Ureter (tissue), 1 donor: ENCODE measurements around the gene GRIN2C. TPM values are rescaled to one million over a fixed set of nuclear protein-coding genes. Genes with fewer than 3 reads are reported as not detected.

ENCODE experiments used
- DNase-seq: peaks from one replicate; pipeline ENCODE4 v3.0.0-alpha.2; 2020; ENCODE audit warnings: low spot score
- total RNA-seq: library from RNA; stranded (reverse); gene quantifications from one replicate; pipeline ENCODE4 v1.2.4, GENCODE V29; 2023
- donor health status: DM: yes; HTN: yes; CAD: no.

The GRIN2C gene
- total RNA-seq, 1 donor from 2014 or later = 0.23 TPM

DNA sequence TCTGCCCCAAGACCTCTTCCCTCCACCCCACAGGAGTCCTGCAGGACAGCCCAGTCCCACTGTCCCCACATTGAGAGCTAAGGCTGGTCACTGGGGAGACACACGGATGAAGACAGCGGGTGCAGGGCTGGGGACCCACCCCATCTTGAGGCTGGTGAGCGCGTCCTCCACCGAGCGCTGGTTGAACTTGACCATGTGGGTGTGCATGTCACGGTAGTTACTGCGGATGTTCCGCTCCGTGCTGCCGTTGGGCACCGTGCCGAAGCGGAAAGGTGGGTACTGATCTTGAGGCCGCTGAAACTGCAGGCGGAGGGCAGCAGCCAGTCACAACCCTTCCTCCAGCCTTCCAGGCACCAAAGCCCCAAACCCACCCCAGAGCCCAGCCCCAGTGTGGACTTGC lies 13.1 kb downstream of the GRIN2C start:
- no peak for DNase-seq

DNA sequence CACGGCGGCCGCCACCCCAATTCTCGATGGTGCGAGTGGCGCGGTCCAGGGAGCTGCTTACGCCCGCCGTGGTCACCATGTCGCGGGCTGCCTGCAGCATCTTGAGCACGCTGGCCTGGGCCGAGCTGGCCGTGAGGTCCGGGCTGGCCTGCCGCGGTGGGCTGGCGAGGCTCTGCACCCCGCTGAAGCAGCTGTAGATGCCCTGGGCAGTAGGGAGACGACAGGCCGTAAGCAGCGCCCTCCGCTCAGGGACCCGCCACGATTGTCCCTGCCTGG lies 16.4 kb downstream of the GRIN2C start:
- no peak for DNase-seq

DNA sequence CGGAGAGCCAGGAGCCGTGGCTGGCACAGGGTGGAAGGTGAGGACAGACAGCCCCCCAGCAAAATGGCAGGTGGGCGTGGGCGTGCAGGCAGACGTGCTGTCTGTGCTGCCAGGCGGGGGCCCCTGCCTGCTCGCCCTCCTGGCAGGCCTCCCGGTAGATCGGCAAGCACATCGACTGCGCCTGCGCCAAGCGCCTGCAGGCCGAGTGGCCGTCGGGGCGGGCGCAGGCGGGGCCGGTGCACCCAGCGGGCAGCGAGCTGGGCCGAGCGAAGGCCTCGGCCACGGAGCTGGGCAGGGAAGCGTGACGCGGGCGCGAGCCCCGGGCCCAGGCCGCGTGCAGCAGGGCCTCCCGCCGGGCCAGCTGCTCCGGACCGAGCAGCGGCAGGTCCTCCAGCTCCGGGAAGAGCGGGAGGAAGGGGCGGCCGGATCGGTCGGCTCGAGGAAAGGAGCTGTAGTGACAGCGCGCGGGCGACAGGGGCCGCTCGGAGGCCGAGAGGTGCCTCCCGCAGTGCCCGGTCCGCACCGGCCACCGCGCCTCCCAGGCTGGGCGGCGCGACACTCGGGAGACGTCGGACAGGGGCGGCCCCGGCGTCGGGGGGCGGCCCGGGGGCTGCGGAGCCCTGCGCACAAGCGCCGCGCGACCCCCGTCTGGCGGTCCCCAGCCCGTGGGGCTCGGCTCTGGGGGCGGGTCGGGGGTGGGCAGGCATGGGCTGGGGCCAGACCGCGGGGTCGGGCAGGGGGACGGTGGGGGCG lies 16.9 kb downstream of the GRIN2C start:
- no peak for DNase-seq

DNA sequence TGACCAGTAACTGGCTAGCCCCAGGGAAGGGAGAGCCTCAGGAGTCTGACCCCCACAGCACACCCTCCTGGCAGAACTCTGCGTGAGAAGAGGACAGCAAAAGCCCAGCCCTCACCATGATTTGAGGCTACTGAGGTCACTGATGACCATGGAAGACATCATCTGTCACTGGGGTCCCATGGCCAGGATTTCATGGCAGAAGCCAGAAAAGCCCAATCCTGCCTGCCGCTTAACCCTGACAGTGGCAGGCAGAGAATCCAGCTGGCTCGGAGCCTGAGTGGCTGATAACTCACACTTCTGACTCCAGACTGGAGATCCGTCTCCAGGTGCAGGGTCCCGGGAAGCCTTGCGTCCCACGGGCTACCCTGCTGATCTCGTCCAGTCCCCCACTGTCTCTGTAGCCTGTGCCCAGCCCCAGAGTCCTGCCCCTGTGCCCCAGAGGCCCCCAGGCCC lies 17.5 kb downstream of the GRIN2C start:
- DNase-seq = no peak

DNA sequence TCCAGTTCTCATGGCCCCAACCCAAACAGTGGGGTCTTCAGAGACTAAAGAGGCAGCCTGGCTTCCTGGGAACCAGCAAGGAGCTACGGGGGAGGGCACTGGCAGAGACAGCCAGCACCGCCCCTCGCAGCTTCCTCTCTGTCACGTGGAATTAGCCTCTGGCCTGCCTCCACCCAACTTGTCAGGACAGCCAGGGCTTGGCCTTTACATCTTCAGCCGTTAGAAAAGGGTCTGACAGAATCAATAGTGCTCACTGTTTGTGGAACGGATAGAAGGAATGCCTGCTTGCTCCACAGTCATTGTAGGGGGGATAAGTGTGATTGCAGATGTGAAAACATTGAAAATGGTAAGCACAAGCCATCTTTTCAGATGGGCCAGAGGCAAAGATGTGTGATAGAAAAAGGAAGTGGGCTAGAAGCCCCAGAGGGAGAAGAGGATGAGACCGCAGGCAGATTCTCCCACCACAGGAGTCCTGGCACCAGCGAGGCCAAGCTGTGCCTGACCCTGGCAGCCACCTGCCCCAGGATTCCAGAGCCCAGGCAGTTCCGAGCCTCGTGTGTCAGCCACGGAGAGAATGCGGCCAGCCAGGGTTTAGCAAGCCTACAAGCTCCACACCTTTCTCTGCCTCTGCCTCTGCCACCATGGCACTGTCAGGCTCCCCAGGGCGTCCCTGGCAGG lies 18.6 kb downstream of the GRIN2C start:
- DNase-seq = peak; percentile 65

DNA sequence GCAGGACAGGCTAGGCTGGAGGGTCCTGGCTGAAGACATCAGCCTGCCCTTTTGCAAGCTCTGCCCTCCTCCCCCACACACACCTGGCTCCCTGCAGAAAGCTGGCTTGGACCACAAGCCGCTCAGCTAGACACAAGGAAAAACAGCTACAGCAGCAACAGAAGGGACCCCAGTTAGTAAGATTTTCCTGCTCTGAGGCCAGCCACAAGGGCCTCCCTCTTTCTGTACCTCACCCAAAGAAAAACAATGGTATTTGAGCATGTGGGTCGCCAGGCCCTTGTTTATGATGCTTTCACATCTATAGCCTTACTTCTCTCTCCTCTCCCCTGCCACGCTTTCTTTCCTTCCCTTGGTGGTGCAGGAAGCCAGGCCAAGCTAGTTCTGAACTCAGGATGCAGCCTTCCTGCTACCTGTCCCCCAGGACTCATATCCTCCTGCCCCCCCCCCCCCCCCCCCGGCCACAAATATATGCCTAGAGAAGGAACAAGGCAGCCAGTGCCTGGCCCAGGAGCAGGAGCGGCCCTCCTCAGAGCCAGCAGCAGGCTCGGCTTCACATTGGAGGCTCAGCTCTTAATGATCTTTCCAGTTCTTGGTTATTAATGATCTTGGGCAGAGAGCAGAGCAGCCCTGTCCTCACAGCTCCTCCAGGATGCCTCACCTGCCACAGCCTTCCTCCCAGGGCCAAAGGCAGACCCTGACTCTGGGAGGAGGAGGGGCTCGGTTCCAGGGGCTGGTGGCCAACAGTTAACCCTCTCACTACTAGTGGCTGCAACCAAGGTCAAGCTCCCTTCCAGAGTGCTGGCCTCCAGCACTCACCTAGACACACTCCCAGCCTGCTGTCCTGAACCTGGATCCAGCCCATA lies 19.5 kb downstream of the GRIN2C start:
- no peak for DNase-seq

DNA sequence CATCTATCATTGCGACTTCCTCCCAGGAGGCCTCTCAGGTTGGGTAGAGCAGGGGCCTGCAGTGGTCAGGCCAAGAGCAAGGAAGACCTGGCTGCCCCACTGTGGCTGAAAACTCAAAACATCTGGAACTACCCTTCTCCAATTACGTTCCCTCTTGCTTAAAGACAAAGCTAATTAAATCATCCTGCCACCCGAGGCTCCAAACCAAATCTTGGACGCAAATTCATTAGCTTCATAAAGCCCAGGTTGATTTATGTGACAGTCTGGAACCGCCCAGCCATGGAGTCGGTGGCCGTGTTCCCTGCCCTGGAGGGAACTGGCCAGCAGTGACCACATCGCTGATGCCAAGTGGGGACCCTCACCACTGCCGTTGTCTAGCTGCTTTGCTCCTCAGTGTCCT lies 21.4 kb downstream of the GRIN2C start:
- no peak for DNase-seq

DNA sequence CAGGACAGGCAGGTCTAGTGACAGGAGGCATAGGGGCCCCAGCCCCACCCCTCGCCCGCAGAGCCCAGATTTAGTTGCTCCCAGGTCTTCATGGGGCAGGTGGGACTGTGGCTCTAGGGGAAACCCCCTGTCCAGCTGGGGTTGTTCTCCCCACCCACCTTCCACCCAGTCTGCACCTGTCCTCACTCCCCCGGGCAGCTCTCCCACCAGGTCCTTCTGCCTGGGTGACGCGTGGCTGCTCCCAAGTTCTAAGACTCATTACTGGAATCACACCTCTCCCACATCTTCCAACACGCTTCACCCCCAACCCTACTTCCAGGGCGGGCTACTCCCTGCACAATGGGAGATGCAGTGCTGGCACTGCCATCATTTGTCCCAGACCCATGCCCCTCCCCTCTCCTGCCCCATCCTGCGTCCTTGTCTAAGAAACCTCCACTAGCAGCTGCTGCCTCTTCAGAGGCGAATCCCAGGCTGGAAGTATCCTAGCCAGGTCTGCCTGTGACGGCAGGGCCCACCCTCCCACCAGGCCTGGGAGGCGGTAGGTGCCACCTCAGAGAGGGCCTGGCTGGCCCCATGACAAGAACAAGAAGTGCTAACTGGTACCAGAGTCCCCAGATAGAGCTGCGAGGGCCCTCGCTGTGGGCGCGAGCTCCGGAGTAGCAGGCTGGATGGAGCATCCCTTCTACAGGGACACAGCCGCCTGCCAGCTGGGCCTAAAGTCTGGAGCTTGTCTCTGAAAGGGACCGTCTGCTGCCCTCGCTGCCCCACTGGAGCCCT lies 22.8 kb downstream of the GRIN2C start:
- DNase-seq = no peak

DNA sequence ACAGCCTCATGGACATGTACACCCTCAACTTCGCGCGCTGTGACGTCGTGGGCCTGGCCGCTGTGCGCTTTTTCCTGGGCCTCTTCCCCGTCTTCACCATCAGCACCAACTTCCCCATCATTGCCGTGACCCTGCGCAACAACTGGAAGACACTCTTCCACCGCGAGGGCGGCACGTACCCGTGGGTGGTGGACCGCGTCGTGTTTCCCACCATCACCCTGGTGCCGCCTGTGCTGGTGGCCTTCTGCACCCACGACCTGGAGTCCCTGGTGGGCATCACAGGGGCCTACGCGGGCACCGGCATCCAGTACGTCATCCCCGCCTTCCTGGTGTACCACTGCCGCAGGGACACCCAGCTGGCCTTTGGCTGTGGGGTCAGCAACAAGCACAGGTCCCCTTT lies 23.5 kb downstream of the GRIN2C start:
- DNase-seq = no peak

DNA sequence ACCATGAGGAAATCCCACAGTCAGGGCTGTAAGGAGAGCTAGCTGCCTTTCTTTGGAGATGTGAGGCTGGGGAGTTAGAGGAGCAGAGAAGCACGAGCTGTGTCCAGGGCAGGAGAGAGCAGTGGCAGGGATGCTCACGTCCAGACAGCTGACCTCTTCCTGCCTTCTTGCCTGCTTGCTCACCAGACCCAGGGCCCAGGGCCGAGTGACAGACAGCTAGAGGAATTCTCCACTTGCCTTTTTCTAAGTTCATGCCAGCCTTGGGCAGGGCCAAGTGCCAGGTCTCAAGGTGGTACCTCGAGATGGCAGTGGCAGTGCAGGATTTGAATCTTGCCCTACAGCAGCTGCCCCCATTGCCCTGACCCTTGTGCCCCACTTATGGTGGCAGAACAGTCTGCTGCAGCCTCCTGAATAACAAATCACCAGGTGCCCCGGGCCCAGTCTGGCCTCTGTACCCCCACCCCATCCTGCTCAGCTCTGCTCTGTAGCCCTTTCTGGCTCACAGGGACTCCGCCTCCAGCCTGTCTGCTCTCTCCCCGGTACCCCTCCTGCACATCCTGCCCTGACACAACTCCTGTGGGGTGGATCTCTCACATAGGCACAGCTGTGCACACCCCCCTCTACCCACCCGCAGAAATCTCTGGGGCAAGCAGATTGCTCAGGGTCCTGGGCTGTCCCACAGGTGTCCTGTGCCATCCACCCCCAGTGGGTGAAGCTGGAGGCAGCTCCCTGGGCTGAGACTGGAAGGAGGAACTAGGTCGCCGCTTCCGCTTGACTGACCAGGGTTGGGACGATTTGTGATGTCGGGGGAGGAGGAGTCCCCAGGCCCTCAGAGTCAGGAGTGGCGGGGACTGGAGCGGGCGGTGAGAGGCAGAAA lies 25.9 kb downstream of the GRIN2C start:
- DNase-seq = no peak

DNA sequence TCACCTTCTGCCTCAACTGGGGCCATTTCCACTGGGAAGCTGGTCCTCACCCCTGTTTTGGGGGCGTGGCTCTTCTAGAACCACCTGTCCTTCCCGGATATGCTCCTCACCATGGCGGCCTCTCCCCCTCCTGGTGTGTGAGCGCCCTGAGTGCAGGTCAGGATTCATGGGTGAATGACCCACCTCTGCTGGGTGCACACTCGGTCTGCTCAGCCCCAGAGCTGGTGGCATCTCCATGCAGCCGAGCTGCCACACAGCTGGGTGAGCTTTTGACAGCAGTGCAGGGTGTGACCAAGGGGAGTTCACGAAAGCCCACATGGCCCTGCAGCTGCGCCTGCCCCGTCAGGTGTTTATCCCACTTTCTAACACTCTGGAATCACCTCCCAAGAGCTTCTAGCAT lies 27.3 kb downstream of the GRIN2C start:
- no peak for DNase-seq

DNA sequence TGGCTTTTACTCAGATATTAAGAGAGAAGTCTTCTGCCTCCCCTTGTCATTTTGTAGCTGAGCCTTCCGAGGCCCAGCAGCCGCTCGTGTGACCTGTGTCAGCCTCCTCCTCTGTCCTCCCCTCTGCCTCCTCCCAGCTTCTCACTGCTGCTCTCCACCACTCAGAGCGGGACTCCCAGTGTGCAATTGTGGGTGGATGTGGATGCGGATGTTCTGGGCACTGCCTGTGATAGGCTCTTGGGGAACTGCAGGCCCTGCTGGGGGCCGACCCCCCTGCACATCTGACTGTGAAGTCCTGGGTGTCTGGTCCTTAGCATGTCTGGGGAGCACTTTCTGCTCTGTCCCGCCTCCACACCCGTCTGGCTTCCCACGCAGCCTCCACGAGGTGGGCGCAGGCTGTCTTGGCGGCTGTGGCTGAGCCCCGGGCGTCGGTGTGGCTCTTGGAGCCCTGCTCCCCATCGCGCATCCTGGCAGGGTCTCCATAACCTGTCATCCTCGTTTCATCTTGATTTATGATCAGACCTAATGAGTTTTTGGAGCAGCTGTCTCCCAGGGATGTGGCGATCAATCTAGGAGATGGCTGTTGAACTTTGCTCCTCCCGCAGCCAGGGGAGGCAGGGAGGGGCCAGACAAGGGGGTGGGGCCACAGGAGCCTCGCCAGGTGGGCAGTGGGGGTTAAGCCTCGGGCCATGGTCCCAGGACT lies 28.1 kb downstream of the GRIN2C start:
- DNase-seq = no peak

DNA sequence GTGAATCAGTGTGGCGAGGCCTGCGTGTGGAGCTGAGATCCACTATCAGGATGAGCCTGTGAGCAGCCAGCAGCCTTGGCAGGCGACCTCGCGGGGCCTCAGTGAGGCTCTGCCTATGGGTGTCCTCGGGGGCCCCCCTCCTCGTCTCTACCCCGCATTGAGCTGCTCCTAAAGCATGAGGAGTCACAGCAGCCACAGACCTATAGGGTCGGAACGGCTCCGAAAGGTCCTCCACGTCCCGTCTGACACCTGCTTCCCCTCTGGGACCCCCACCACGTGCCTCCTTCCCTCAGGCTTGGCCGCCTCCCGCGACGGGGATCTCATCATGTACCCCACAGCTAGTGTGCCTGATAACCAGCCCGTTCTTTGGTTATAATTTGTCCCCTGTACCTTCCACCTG lies 28.8 kb downstream of the GRIN2C start:
- DNase-seq = no peak

DNA sequence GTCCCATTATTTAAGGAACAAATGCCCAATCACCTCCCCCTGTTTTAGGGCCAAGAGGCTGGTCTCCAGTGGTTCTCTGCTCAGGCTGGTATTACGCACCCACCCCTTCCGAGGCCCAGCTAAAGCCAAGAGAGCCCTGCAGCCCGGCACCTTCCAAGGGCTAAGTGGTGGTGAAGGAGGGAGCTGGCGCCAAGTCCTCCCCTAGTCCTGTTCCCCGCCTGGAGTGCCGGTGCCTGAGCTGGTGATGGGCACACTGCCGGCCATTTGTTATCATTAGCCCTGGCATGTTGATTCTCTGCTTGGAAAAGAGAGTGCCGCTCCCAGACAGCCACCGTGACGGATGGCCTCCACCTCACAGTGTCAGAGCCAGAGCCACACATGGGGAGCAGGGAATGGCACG lies 31.9 kb downstream of the GRIN2C start:
- no peak for DNase-seq

DNA sequence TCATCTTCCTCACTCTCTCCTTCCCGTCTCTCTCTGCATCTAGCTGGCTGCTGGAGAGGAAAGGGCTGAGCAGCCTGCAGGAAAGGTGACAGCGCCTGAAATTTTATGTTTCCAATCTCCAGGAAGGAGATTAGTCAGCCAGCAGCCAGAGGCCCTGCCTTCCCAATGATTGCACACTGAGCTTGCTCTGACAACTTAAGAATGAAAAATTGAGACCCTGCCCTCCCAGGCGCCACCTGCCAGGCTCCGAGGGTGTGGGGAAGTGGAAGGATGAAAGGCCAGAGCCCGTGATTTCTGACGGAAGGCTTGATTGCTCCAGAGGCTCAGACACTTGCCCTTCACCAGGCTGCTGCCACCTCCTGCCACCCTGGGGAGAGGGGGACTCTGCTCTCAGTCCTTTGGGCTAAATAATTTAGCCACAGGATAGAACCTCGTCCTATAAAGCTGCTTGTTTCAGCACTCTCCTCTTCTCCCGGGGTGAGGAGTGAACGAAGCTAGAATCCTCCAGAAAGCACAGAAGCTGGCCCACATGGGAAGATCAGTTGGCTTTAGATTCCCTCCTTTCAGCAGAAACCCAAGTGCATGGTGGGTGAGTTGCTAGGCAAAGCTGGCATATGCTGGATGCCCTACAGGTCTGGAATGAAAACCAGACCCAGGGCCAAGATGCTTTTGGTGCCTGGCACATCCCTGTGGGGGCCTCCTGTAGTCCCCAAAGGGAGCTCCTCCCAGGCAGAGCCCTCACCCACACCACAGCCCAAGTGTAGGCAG lies 33.5 kb downstream of the GRIN2C start:
- DNase-seq = no peak

DNA sequence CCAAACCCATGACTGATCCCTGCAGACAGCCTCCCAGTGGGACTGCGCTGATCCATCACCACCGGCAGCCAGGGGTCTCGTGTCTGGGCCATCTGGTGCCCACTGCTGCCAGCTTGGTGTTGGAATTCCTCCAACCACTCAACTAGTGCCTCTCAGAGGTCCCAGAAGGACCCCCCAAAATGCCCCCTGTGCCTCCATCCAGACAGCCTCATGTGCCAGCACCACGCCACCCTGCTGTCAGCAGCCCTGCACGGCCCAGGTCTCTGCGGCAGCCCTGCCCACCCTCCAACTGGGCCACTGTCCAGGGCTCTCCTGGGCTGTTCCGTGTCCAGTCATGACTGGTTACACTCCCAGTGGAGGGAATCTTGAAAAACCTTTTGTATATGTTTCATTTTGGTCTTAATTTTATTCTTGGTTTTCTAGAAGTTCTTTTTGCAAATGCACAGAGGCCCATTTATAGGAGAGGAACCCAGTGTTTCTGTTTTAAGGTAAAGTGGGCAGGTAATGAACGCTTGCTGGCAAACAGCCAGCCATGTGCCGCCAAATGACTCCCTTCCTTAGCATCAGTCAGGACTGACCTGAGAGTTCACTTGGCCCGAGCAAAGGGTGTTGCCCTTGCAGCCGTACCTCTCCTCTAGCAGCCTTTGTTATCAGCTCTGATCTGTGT lies 34.6 kb downstream of the GRIN2C start:
- no peak for DNase-seq

DNA sequence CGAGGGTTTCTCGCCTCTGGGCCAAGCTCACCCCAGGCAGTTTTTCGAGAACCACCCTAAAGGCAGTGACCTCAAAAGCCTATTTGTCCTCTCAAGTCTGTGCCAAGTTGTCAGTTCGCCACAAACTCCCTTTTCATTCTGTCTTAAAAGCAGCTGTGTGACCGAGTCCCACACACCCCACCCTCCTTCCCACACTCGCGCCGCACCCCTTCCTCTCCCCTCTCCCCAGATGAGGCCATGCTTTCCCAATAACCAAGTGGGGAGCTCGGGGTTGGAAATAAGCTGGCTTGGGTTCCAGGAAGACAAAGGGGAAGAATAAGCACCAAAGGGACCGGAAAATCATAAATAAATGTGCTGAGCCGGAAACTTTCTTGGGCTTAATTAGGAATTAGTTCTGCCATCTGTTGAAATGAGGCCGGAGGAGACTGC lies 36.7 kb downstream of the GRIN2C start:
- DNase-seq = no peak

DNA sequence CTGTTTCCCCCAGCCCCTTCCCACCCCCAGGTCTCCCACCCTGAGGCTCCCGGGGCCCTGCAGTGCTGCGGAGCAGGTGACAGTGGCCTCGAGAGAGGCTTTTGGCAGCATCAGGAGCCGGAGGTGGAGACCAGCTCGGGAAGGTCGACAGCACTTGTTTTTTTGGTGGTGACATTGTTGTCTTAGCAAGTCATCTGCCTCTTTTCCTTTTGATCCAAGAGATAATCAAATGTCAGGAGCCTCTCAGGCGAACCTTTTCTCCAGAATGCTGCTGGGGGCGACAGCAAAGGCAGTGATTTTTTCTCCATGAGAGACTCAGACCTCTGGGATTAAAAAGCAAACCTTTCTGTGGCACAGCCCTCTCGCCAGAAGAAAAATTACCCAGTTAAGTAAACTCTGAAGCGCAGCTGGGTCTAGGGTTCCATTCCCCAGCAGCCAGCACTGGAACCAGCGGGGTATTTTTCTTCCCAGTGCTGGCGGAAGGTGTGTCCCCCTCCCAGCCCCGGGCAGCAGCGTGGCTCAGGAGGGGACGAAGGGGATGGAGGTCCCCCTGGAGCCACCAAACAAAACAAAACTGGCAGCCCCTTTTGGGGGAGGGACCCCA lies 37.2 kb downstream of the GRIN2C start:
- no peak for DNase-seq
